IMR-90 (cell line): ENCODE measurements around the gene AGBL1. TPM values are rescaled to one million over a fixed set of nuclear protein-coding genes. Genes with fewer than 3 reads are reported as not detected.

Experiments used
- ATAC-seq: fragments of 200-7000 bp; cut with Tn5 transposase; 2 replicates; pipeline ENCODE4 v1.9.1; 2020; ENCODE audit warnings: low read depth, mild to moderate bottlenecking, moderate library complexity
- BruUV-seq: library from RNA; stranded (reverse); fragments of 400-500 nt; replicated peaks from 2 replicates; lab custom pipeline; 2021; lab: Mats Ljungman, UMichigan
- CTCF ChIA-PET: fragments of 300-600 bp; formaldehyde crosslinking; extraction: SDS; loops from one replicate; lab custom pipeline; 2021; ENCODE audit warnings: antibody characterized with exemption; lab: Yijun Ruan, JAX
- POLR2A ChIA-PET: fragments of 300-600 bp; sonication (Branson Sonifier 250); formaldehyde crosslinking; loops from one replicate; lab custom pipeline; 2022; ENCODE audit warnings: antibody characterized with exemption; ENCODE audit not compliant: unreplicated experiment; lab: Charles Lee
- DNase-seq: peaks from one replicate; pipeline ENCODE4 v3.0.0; 2013
- H2AFZ ChIP-seq: replicated peaks from 2 replicates; pipeline ENCODE3; 2013; ENCODE audit warnings: low read length, mild to moderate bottlenecking; ENCODE audit not compliant: poor library complexity
- H2AK5ac ChIP-seq: 2 replicates; pipeline ENCODE4 v1.6.1; 2013; ENCODE audit warnings: low read depth, low read length, inconsistent platforms
- H2AK9ac ChIP-seq: replicated peaks from 2 replicates; pipeline ENCODE3; 2013; ENCODE audit warnings: mild to moderate bottlenecking, low read depth, low read length, moderate library complexity; ENCODE audit not compliant: poor library complexity
- H2BK120ac ChIP-seq: 2 replicates; pipeline ENCODE4 v1.6.1; 2013; ENCODE audit warnings: low read depth, low read length, inconsistent platforms
- H2BK15ac ChIP-seq: 3 replicates; pipeline ENCODE4 v1.6.1; 2013; ENCODE audit warnings: low read depth, low read length, inconsistent platforms
- H2BK20ac ChIP-seq: 2 replicates; pipeline ENCODE4 v1.6.1; 2013; ENCODE audit warnings: low read depth, mild to moderate bottlenecking, inconsistent platforms, low read length, moderate library complexity
- H2BK5ac ChIP-seq: 2 replicates; pipeline ENCODE4 v1.6.1; 2013; ENCODE audit warnings: mild to moderate bottlenecking, low read depth, low read length, inconsistent platforms; ENCODE audit not compliant: poor library complexity, severe bottlenecking
- H3K14ac ChIP-seq: replicated peaks from 2 replicates; pipeline ENCODE4 v1.6.1; 2013; ENCODE audit warnings: low read depth, low read length, inconsistent platforms
- H3K18ac ChIP-seq: 2 replicates; pipeline ENCODE4 v1.6.1; 2013; ENCODE audit warnings: low read depth, low read length, control low read depth
- H3K23ac ChIP-seq: 2 replicates; pipeline ENCODE4 v1.6.1; 2013; ENCODE audit warnings: low read depth, low read length, inconsistent platforms
- H3K27ac ChIP-seq: 2 replicates; pipeline ENCODE4 v1.5.1; 2013; ENCODE audit warnings: mild to moderate bottlenecking, control low read depth, low read length; ENCODE audit not compliant: insufficient read depth
- H3K27me3 ChIP-seq: 2 replicates; pipeline ENCODE4 v1.6.1; 2013; ENCODE audit warnings: low read length; ENCODE audit not compliant: control insufficient read depth, insufficient read depth
- H3K36me3 ChIP-seq: 2 replicates; pipeline ENCODE4 v1.6.1; 2013; ENCODE audit warnings: low read length, mixed read lengths; ENCODE audit not compliant: control insufficient read depth, insufficient read depth
- H3K4ac ChIP-seq: 2 replicates; pipeline ENCODE4 v1.6.1; 2013; ENCODE audit warnings: low read depth, low read length, inconsistent platforms
- H3K4me1 ChIP-seq: 2 replicates; pipeline ENCODE4 v1.6.1; 2013; ENCODE audit warnings: low read length, mixed read lengths; ENCODE audit not compliant: control insufficient read depth, insufficient read depth
- H3K4me2 ChIP-seq: 2 replicates; pipeline ENCODE4 v1.6.1; 2013; ENCODE audit warnings: low read depth, mild to moderate bottlenecking, control low read depth, low read length, moderate library complexity
- H3K4me3 ChIP-seq: 2 replicates; pipeline ENCODE4 v1.5.1; 2013; ENCODE audit warnings: low read depth, mild to moderate bottlenecking, control low read depth, low read length, moderate library complexity; ENCODE audit not compliant: insufficient read depth
- H3K56ac ChIP-seq: 2 replicates; pipeline ENCODE4 v1.6.1; 2013; ENCODE audit warnings: low read length, inconsistent platforms; ENCODE audit not compliant: insufficient read depth; ENCODE audit errors: extremely low read depth
- H3K79me1 ChIP-seq, 2 experiments: 2 replicates each; pipeline ENCODE4 v1.6.1; 2013; ENCODE audit warnings: low read length in 2 of 2, inconsistent platforms in 1 of 2, low read depth in 1 of 2
- H3K9ac ChIP-seq: 2 replicates; pipeline ENCODE4 v1.6.1; 2013; ENCODE audit warnings: low read depth, low read length, control low read depth
- H3K9me1 ChIP-seq: 2 replicates; pipeline ENCODE4 v1.6.1; 2013; ENCODE audit warnings: low read length, inconsistent platforms; ENCODE audit not compliant: insufficient read depth
- H3K9me3 ChIP-seq: 2 replicates; pipeline ENCODE4 v1.6.1; 2013; ENCODE audit warnings: low read length; ENCODE audit not compliant: control insufficient read depth, insufficient read depth
- H4K20me1 ChIP-seq: 2 replicates; pipeline ENCODE4 v1.6.1; 2013; ENCODE audit warnings: low read length, inconsistent platforms; ENCODE audit not compliant: insufficient read depth
- H4K5ac ChIP-seq: 2 replicates; pipeline ENCODE4 v1.6.1; 2013; ENCODE audit warnings: mild to moderate bottlenecking, low read depth, low read length, control low read depth
- H4K8ac ChIP-seq, 2 experiments: 2 replicates each; pipeline ENCODE4 v1.6.1; 2013; ENCODE audit warnings: low read depth in 2 of 2, low read length in 2 of 2, control low read depth in 1 of 2, inconsistent platforms in 1 of 2
- H4K91ac ChIP-seq: 2 replicates; pipeline ENCODE4 v1.6.1; 2013; ENCODE audit warnings: low read depth, low read length, inconsistent platforms; ENCODE audit not compliant: insufficient read depth
- CHD1 ChIP-seq: IDR thresholded peaks from 2 replicates; pipeline ENCODE4 v1.6.1; 2012; ENCODE audit warnings: low read depth, low read length, improper control_type of control experiment
- MAFK ChIP-seq: IDR thresholded peaks from 2 replicates; pipeline ENCODE4 v1.6.1; 2012; ENCODE audit warnings: low read depth, low read length, improper control_type of control experiment
- POLR2A ChIP-seq: IDR thresholded peaks from 2 replicates; pipeline ENCODE4 v1.6.1; 2012; ENCODE audit warnings: mild to moderate bottlenecking, low read depth, low read length
- SMC3 ChIP-seq: fragments of 150-350 bp; IDR thresholded peaks from 2 replicates; pipeline ENCODE4 v1.6.1; 2016; ENCODE audit warnings: low read depth, mild to moderate bottlenecking, antibody characterized with exemption, low read length, moderate library complexity
- WGBS, 2 experiments: methylation state at CpG; one replicate each; pipeline versions ENCODE4 v1.1.5 to v1.1.7; 2013; ENCODE audit warnings: missing lambda C conversion rate in 2 of 2; ENCODE audit not compliant: insufficient read length in 1 of 2; ENCODE audit errors: extremely low coverage in 2 of 2; 5-methylcytosine and 5-hydroxymethylcytosine counted together
- dilution Hi-C: fragments of 300-500 bp; cut with HindIII; formaldehyde crosslinking; loops from one replicate; pipeline ENCODE4 v1.14.3; 2018; ENCODE audit warnings: low sequenced_read_pairs; ENCODE audit not compliant: unreplicated experiment
- in situ Hi-C: fragments of 300-500 bp; cut with MboI; formaldehyde crosslinking; loops from 3 replicates; pipeline ENCODE4 v1.14.3; 2019; ENCODE audit warnings: low sequenced_read_pairs, inconsistent platforms, mixed read lengths
- intact Hi-C: fragments of 100-400 bp; cut with micrococcal nuclease; formaldehyde crosslinking; loops from 2 replicates; pipeline ENCODE4 v1.10.0; 2022
- polyA plus RNA-seq, 3 experiments: library from polyadenylated mRNA; depleted of rRNA; stranded (reverse); fragments of >200 nt; gene quantifications; 2 replicates each; pipeline ENCODE4 v1.2.3, GENCODE V29; 2012; ENCODE audit warnings: low replicate concordance in 1 of 3
- total RNA-seq: library from RNA; depleted of rRNA; stranded (reverse); fragments of >200 nt; gene quantifications from 2 replicates; pipeline ENCODE4 v1.2.3, GENCODE V29; 2012

Gene AGBL1
- total and polyA plus RNA-seq, 2 of the 4 experiments (the other 2 are of a cell fraction), result not detected

- no peaks in the 10 kb centered on the region for H3K79me1 ChIP-seq
- no peak overlapping the region for H2BK5ac ChIP-seq
- TF ChIP-seq CHD1 (no peak), MAFK (peak; percentile 97), SMC3 (no peak), POLR2A (no peak)
- BruUV-seq, result no TSS peak
- H2BK120ac ChIP-seq, result no peak overlapping the region
- no peak overlapping the region for H2AFZ ChIP-seq
- H3K14ac ChIP-seq, result no peak overlapping the region
- ATAC-seq (no peak), DNase-seq (no peak)
- H2AK9ac ChIP-seq, result no peak overlapping the region
- no peaks in the 10 kb centered on the region for H3K4me1 ChIP-seq
- H4K5ac ChIP-seq, result no peak overlapping the region
- no peak overlapping the region for H3K4me2 ChIP-seq
- no peaks in the 10 kb centered on the region for H3K9me1 ChIP-seq
- no peak overlapping the region for H3K23ac ChIP-seq
- no peak overlapping the region for H2BK15ac ChIP-seq
- peaks cover 2% of the 10 kb centered on the region for H3K9me3 ChIP-seq
- 88% methylated on average over 3 of the region's 5 CpGs; no CpG with 5 or more reads in 1 of the 2 experiments for WGBS, 2 experiments
- H4K8ac ChIP-seq, result no peak overlapping the region
- no peak overlapping the region for H3K18ac ChIP-seq
- H4K20me1 ChIP-seq, result no peaks in the 10 kb centered on the region
- dilution Hi-C loops, result no loop called here
- H3K9ac ChIP-seq, result no peak overlapping the region
- H3K56ac ChIP-seq, result no peak overlapping the region
- no peak overlapping the region for H3K4ac ChIP-seq
- intact Hi-C loops, result no loop called here
- in situ Hi-C loops, result no loop called here
- ChIA-PET CTCF (no interaction called here), POLR2A (no interaction called here)
- H3K27me3 ChIP-seq, result no peaks in the 10 kb centered on the region
- H2BK20ac ChIP-seq, result no peak overlapping the region
- no peak overlapping the region for H4K91ac ChIP-seq
- H3K4me3 ChIP-seq, result no peak overlapping the region
- H3K27ac ChIP-seq, result no peak overlapping the region
- no peaks in the 10 kb centered on the region for H3K36me3 ChIP-seq
- H2AK5ac ChIP-seq, result no peak overlapping the region
Observed at GRCh38 chr15:86735247-86736040, 655.8 kb downstream of the AGBL1 start.
